RWPE1 (cell line): Measurements from ENCODE around the gene PYGO1.

Experiments used
- CTCF ChIA-PET: fragments of 350-600 bp; sonication (Branson Sonifier 250); formaldehyde crosslinking; extraction: SDS; loops from one replicate; lab custom pipeline; 2021; lab: Yijun Ruan, JAX
- POLR2A ChIA-PET: fragments of 400-600 bp; formaldehyde crosslinking; extraction: SDS; loops from one replicate; lab custom pipeline; 2020; ENCODE audit warnings: antibody characterized with exemption; ENCODE audit not compliant: low non-redundant PET; lab: Yijun Ruan, JAX
- DNase-seq: peaks from one replicate; pipeline ENCODE4 v3.0.0; 2012; ENCODE audit warnings: low spot score
- H3K27ac ChIP-seq: fragments of 450-650 bp; 2 replicates; pipeline ENCODE4 v1.5.1; 2017
- CTCF ChIP-seq: fragments of 450-650 bp; conservative IDR thresholded peaks from 2 replicates; pipeline ENCODE4 v1.5.1; 2017; ENCODE audit warnings: low read depth, mild to moderate bottlenecking

The PYGO1 gene

GRCh38 chr15:55588070-55588814 is at the start of gene PYGO1:
TSS of gene PYGO1 (minus strand) at chr15:55588345. CDS start at chr15:55587883, 462 bp downstream.
- ChIA-PET CTCF (interaction anchor here (1.2 kb wide), 1 partner anchor 58 kb away, joined by 3 read pairs; no protein-coding TSS in a partner anchor), POLR2A (no interaction called here)
- DNase-seq = peak; percentile 50
- peak within 1 kb of the TSS; percentile 47 for H3K27ac ChIP-seq
- TF ChIP-seq CTCF = no peak

GRCh38 chr15:55637086-55637485 is 48.9 kb upstream of the PYGO1 start:
- ChIA-PET POLR2A (no interaction called here), CTCF (no interaction called here)
- DNase-seq = no peak
- no peak overlapping the region for H3K27ac ChIP-seq
- TF ChIP-seq CTCF = no peak

GRCh38 chr15:55633731-55634130 is 45.6 kb upstream of the PYGO1 start:
- POLR2A ChIA-PET = no interaction called here
- no peak for DNase-seq
- no peak for TF ChIP-seq CTCF
- CTCF ChIA-PET = interaction anchor here (0.6 kb wide), 2 partner anchors 262 to 276 kb away, joined by 3 to 4 read pairs; no protein-coding TSS in a partner anchor
- no peak overlapping the region for H3K27ac ChIP-seq

- POLR2A ChIA-PET = no interaction called here
- no peak overlapping the region for H3K27ac ChIP-seq
- DNase-seq = no peak
- CTCF ChIA-PET = interaction anchor here (0.5 kb wide), 1 partner anchor 10 kb away, joined by 3 read pairs; no protein-coding TSS in a partner anchor
- TF ChIP-seq CTCF = no peak
These were observed 44.3 kb upstream of the PYGO1 start for GRCh38 chr15:55632434-55632833.

GRCh38 chr15:55630858-55631257 is 42.7 kb upstream of the PYGO1 start:
- CTCF ChIA-PET = interaction anchor here (0.6 kb wide), 1 partner anchor 98 kb away, joined by 4 read pairs; no protein-coding TSS in a partner anchor
- POLR2A ChIA-PET = no interaction called here
- TF ChIP-seq CTCF = no peak
- no peak for DNase-seq
- H3K27ac ChIP-seq = no peak overlapping the region

- ChIA-PET POLR2A (interaction anchor here (0.7 kb wide), 1 partner anchor 309 kb away, joined by 4 read pairs; the partner anchor contains the start of genes PIGB and PIGBOS1), CTCF (interaction anchor here (0.6 to 0.8 kb wide), 3 partner anchors 14 to 357 kb away, joined by 3 to 7 read pairs (median 6); no protein-coding TSS in a partner anchor)
- H3K27ac ChIP-seq = peak overlapping the region; percentile 68
- TF ChIP-seq CTCF = no peak
- no peak for DNase-seq
These were observed 40.2 kb upstream of the PYGO1 start for GRCh38 chr15:55628369-55628730.
